Measurements from ENCODE around the gene HS3ST5.

GRCh38 chr6:114271405-114271804, 71.4 kb downstream of the HS3ST5 start:
- no peak for TF ChIP-seq POLR2A (IDR thresholded peaks at IDR 0.05)
- no peak for TF ChIP-seq CTCF (IDR thresholded peaks at IDR 0.05)

Measured in thyroid gland (tissue), 4 donors.